AG10803 (cell line): ENCODE data around the gene KCTD2.

ENCODE experiments used
- DNase-seq: peaks from one replicate; pipeline ENCODE4 v3.0.0; 2010; ENCODE audit warnings: low read depth
- H3K4me3 ChIP-seq: 2 replicates; pipeline ENCODE4 v1.5.1; 2011; ENCODE audit warnings: mild to moderate bottlenecking, low read length, control low read depth
- TF ChIP-seq, protein P1 (sequence below): conservative IDR thresholded peaks from 2 replicates; pipeline ENCODE4 v1.5.1; 2011; ENCODE audit warnings: mild to moderate bottlenecking, low read length, control low read depth, inconsistent platforms

KCTD2 gene, protein sequence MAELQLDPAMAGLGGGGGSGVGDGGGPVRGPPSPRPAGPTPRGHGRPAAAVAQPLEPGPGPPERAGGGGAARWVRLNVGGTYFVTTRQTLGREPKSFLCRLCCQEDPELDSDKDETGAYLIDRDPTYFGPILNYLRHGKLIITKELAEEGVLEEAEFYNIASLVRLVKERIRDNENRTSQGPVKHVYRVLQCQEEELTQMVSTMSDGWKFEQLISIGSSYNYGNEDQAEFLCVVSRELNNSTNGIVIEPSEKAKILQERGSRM

DNA sequence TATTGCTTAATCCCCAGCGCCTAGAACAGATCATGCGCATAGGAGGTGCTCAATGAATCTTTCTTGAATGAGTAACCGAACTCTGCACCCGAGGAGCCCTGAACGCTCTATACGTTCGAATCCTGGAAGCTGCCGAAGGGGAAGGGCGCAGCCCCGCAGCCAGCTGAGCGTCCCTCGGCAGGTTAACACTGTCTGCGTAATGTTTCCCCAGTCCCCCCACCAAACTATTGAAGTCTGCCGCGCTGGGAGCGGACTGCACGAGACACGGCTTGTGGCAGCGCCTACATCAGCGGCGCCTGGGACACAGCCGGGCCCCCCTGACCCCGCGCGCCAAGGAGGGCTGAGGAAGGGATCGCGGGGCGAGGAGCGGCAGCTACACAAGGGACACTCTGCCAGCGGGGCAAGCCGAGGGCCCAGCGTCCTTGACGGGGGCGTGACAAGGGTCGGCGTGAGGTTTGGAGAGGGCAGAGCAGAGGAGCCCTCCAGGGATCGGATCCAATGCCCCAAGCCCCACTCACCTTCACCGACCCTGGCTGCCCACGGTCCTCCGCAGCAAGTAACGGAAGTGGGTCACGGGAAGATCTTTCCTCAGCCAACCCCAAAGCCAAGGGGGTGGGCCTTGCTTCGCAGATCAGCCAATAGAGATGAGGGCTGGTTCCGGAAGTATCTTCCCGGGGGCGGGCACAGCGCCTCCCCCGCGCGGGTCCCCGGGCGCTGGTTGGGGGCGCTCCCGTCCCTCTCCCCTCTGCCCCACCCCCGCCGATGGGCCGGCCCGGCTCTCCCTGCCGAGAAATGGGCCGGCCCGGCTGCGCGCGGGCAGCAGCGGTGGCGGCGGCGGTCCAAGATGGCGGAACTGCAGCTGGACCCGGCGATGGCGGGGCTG lies at the start of gene KCTD2, which contains the start of gene ATP5PD:
Gene KCTD2, plus strand, starts transcription at position 819 of the 883 bp plus-strand sequence. Its CDS starts 26 bp downstream, at position 845.
Gene ATP5PD, minus strand, starts transcription at position 563 of the 883 bp plus-strand sequence. CDS start 4,319 bp downstream, outside the sequence.
- TF ChIP-seq, protein P1, sequence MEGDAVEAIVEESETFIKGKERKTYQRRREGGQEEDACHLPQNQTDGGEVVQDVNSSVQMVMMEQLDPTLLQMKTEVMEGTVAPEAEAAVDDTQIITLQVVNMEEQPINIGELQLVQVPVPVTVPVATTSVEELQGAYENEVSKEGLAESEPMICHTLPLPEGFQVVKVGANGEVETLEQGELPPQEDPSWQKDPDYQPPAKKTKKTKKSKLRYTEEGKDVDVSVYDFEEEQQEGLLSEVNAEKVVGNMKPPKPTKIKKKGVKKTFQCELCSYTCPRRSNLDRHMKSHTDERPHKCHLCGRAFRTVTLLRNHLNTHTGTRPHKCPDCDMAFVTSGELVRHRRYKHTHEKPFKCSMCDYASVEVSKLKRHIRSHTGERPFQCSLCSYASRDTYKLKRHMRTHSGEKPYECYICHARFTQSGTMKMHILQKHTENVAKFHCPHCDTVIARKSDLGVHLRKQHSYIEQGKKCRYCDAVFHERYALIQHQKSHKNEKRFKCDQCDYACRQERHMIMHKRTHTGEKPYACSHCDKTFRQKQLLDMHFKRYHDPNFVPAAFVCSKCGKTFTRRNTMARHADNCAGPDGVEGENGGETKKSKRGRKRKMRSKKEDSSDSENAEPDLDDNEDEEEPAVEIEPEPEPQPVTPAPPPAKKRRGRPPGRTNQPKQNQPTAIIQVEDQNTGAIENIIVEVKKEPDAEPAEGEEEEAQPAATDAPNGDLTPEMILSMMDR, result no peak
- peak; percentile 97 for DNase-seq
- H3K4me3 ChIP-seq, result peak within 1 kb of the TSS; percentile 98

DNA sequence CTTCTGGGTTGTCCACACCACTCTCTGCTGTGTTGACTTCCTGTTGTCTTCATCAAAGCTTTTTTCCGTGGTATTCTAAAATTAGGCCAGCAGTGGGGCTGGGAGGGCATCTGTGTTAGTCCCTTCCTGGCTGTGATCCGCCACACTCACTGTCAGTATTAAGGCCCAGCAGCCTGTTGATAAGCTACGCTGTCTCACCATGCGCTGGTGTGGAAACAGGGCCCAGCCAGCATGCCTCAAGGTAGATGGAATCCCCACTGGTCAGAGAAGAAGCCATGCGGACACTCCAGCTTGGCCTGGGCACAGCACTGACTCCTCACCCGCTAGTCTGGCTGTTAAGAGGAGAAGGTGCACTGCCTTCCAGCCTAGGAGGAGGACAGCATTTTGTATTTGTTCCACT lies 48.2 kb upstream of the KCTD2 start:
- TF ChIP-seq, protein P1, result no peak
- DNase-seq, result no peak
- no peak overlapping the region for H3K4me3 ChIP-seq

DNA sequence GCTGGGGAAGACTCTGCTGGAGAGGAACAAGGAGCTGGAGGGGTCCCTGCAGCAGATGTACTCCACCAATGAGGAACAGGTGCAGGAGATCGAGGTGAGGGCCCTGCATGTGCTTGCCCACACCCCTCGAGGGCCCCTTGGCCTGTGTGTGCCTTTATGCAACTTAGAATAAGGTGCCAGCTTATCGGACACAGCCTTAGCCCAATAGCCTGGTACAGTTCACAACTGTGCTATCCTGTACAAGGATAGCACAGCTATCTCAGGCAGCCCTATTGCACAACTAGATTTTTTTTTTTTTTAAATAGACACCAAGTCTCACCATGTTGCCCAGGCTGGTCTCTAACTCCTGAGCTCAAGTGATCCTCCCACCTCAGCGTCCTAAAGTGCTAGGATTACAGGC lies 47.5 kb upstream of the KCTD2 start:
- TF ChIP-seq, protein P1, result no peak
- no peak overlapping the region for H3K4me3 ChIP-seq
- DNase-seq, result no peak

DNA sequence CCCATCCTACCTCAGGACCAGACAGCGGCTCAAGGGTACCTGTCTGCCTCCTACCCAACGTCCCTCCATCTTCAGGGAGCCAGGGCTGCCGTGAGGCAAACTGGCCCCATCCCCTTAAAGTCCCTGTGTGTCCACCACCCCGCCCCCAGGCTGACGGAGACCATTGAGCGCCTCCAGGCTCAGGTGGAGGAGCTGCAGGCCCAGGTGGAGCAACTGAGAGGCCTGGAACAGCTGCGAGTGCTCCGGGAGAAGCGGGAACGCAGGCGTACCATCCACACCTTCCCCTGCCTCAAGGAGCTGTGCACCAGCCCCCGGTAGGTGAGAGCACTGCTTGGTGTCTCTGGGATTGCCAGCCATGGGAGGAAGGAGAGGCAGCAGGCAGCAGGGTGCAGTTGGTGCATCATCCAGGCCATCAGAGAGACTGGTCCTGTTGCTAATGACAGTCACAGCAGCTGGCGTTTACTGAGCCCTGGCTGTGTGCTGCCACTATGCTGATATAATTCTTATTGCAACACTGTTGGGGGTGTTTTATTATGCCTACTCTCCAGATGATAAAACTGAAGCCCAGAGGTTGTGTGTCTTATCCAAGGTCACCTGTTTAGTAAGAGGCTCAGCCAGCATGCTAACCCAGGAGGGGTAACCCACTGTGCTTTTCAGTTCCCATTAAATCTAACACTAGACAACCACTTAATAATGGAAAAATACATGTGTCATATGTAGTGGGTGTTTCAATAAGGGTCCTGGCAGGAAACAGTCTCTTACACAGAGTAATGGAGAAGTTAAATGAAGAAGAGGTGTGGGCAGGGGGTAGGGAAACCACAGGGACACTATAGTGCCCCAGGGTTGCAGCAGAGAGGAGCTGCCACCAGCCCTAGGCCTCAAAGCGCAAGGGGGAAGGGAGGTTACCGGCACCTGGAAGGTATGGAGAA lies 44.8 kb upstream of the KCTD2 start:
- no peak for DNase-seq
- H3K4me3 ChIP-seq, result no peak overlapping the region
- TF ChIP-seq, protein P1, result no peak

DNA sequence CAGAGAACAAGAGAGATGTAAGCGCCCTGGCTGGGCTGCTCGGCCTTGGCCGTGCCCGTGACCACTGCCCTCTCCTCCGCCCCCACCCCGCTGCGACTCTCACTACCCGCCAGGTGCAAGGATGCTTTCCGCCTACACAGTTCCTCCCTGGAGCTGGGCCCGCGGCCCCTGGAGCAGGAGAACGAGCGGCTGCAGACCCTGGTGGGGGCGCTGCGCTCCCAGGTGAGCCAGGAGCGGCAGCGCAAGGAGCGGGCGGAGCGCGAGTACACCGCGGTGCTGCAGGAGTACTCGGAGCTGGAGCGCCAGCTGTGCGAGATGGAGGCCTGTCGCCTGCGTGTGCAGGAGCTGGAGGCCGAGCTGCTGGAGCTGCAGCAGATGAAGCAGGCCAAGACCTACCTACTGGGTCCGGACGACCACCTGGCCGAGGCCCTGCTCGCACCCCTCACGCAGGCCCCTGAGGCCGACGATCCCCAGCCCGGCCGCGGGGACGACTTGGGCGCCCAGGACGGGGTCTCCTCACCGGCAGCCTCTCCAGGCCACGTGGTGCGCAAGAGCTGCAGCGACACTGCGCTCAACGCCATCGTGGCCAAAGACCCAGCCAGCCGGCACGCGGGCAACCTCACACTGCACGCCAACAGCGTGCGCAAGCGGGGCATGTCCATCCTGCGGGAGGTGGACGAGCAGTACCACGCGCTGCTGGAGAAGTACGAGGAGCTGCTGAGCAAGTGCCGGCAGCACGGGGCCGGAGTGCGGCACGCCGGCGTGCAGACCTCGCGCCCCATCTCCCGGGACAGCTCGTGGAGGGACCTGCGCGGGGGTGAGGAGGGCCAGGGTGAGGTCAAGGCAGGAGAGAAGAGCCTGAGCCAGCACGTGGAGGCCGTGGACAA lies 43.7 kb upstream of the KCTD2 start:
- H3K4me3 ChIP-seq, result no peak overlapping the region
- TF ChIP-seq, protein P1, result no peak
- no peak for DNase-seq

DNA sequence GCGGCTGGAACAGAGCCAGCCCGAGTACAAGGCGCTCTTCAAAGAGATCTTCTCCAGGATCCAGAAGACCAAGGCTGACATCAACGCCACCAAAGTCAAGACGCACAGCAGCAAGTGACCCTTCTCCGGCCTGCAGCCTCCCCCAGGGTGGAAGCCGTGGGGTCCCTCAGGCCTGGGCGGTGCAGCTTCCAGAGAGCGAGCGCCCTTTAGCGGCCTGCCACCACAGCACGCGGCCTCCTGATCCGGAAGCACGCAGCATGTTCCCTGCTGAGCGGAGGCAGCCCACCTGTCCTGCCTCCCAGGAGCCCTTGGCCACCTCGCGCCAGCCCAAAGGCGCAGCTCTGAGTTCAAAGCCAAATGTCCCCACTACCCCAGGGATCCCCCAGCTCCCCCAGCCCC lies 43.1 kb upstream of the KCTD2 start:
- no peak overlapping the region for H3K4me3 ChIP-seq
- DNase-seq, result no peak
- TF ChIP-seq, protein P1, result no peak
